A673 (cell line): ENCODE results near the gene TMX1. TPM values are rescaled to one million over a fixed set of nuclear protein-coding genes. Genes with fewer than 3 reads are reported as not detected.

Source experiments
- BruUV-seq: library from RNA; stranded (reverse); fragments of 400-500 nt; replicated peaks from 2 replicates; lab custom pipeline; 2021; lab: Mats Ljungman, UMichigan
- CTCF ChIA-PET: fragments of 300-600 bp; sonication (Branson Sonifier 250); formaldehyde crosslinking; loops from one replicate; lab custom pipeline; 2022; ENCODE audit warnings: antibody characterized with exemption; lab: Charles Lee
- POLR2A ChIA-PET: fragments of 300-600 bp; sonication (Branson Sonifier 250); formaldehyde crosslinking; loops from one replicate; lab custom pipeline; 2022; ENCODE audit warnings: antibody characterized with exemption; ENCODE audit not compliant: low non-redundant PET; lab: Charles Lee
- DNase-seq: peaks from one replicate; pipeline ENCODE4 v3.0.0-alpha.2; 2015; ENCODE audit warnings: low spot score
- H3K27ac ChIP-seq: fragments of 200-600 bp; sonication (generic); 2 replicates; pipeline ENCODE4 v1.5.1; 2016; ENCODE audit warnings: mixed run types, low read depth, mild to moderate bottlenecking, mixed read lengths, antibody characterized with exemption, low read length; ENCODE audit not compliant: poor library complexity, severe bottlenecking
- H3K27me3 ChIP-seq: fragments of 200-600 bp; sonication (generic); replicated peaks from 2 replicates; pipeline ENCODE4 v1.6.1; 2017; ENCODE audit warnings: mixed run types, low read depth, mild to moderate bottlenecking, mixed read lengths, antibody characterized with exemption, low read length; ENCODE audit not compliant: insufficient read depth, poor library complexity
- H3K36me3 ChIP-seq: fragments of 200-600 bp; sonication (generic); 2 replicates; pipeline ENCODE4 v1.6.1; 2016; ENCODE audit warnings: mixed run types, mild to moderate bottlenecking, mixed read lengths, antibody characterized with exemption, low read length; ENCODE audit not compliant: insufficient read depth, poor library complexity, severe bottlenecking
- H3K4me1 ChIP-seq: fragments of 200-600 bp; sonication (generic); 2 replicates; pipeline ENCODE4 v1.6.1; 2017; ENCODE audit warnings: mixed run types, mild to moderate bottlenecking, mixed read lengths, antibody characterized with exemption, low read length; ENCODE audit not compliant: insufficient read depth, poor library complexity, severe bottlenecking
- H3K4me3 ChIP-seq: fragments of 200-600 bp; sonication (generic); 2 replicates; pipeline ENCODE4 v1.5.1; 2016; ENCODE audit warnings: low read depth, mixed run types, mild to moderate bottlenecking, mixed read lengths, low read length; ENCODE audit not compliant: poor library complexity, severe bottlenecking
- H3K9me3 ChIP-seq: fragments of 200-600 bp; sonication (generic); 2 replicates; pipeline ENCODE4 v1.6.1; 2016; ENCODE audit warnings: mixed run types, low read depth, mild to moderate bottlenecking, mixed read lengths, antibody characterized with exemption, low read length; ENCODE audit not compliant: poor library complexity, severe bottlenecking
- EZH2 ChIP-seq: fragments of 200-600 bp; sonication (generic); IDR thresholded peaks from 2 replicates; pipeline ENCODE4 v1.6.1; 2017; ENCODE audit warnings: borderline replicate concordance, low read depth, mild to moderate bottlenecking, mixed read lengths, antibody characterized with exemption, low read length; ENCODE audit not compliant: poor library complexity, severe bottlenecking
- intact Hi-C: fragments of 100-400 bp; cut with micrococcal nuclease; formaldehyde crosslinking; loops from one replicate; pipeline ENCODE4 v1.10.0; 2022; ENCODE audit not compliant: unreplicated experiment
- total RNA-seq: library from RNA; stranded (reverse); gene quantifications from 2 replicates; pipeline ENCODE4 v1.2.3, GENCODE V29; 2021
- TF ChIP-seq, protein P1 (sequence below): fragments of 300-800, 200-600 bp; sonication (generic); conservative IDR thresholded peaks from 2 replicates; pipeline ENCODE4 v1.5.1; 2017; ENCODE audit warnings: low read depth, mild to moderate bottlenecking, antibody characterized with exemption, low read length, moderate library complexity, mixed read lengths

Gene TMX1
- total RNA-seq, 1 experiment from 2014 or later, result 60.1 TPM

DNA sequence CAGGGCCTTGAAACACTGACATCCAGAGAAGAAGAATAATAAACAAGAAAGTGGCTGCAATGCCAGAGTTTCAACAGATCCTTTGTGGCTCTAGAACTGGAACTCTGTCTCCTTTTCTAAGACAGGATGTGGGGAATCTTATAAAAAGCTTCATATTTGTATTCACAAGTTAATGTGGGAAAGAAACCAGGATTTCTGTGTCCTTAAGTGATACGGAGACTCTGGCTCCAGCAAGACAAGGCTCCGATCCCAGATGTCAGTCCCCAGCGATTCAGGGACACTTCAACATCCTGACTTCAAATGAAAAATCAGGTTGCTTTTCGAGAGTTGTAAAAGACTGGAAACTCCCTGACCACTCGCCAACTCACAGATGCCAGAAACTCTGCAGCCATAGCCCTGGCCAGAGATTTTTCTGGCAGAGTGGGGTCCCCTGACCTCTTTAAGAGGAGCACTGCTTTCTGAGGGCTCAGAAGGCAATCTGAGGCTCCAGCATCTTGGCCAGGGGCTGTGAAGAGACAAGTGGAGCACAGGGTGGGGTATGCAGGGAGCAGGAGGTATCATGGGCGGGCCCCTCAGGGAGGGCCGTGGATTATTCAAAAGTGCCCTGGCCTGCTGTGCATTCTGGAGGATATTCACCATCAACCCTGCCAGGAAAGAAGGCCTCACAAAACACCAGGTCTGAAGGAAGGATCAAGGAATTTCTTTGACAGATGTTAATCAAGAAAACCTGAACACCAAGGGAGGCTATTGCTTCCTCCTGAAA, 53.3 kb downstream of the TMX1 start:
- TF ChIP-seq EZH2, result no peak
- TF ChIP-seq, protein P1, sequence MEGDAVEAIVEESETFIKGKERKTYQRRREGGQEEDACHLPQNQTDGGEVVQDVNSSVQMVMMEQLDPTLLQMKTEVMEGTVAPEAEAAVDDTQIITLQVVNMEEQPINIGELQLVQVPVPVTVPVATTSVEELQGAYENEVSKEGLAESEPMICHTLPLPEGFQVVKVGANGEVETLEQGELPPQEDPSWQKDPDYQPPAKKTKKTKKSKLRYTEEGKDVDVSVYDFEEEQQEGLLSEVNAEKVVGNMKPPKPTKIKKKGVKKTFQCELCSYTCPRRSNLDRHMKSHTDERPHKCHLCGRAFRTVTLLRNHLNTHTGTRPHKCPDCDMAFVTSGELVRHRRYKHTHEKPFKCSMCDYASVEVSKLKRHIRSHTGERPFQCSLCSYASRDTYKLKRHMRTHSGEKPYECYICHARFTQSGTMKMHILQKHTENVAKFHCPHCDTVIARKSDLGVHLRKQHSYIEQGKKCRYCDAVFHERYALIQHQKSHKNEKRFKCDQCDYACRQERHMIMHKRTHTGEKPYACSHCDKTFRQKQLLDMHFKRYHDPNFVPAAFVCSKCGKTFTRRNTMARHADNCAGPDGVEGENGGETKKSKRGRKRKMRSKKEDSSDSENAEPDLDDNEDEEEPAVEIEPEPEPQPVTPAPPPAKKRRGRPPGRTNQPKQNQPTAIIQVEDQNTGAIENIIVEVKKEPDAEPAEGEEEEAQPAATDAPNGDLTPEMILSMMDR, result no peak
- Histone ChIP-seq H3K27me3 (no peaks in the 10 kb centered on the region), H3K4me1 (no peaks in the 10 kb centered on the region), H3K4me3 (no peak overlapping the region), H3K9me3 (no peaks in the 10 kb centered on the region), H3K27ac (no peak overlapping the region), H3K36me3 (no peaks in the 10 kb centered on the region)
- CTCF ChIA-PET, result interaction anchor here (0.7 kb wide), 1 partner anchor 433 kb away, joined by 3 read pairs; no protein-coding TSS in a partner anchor
- POLR2A ChIA-PET, result no interaction called here
- DNase-seq, result no peak
- no TSS peak for BruUV-seq
- intact Hi-C loops, result loop anchor here (5.0 kb wide), 1 partner anchor 839 kb away; no protein-coding TSS in a partner anchor

DNA sequence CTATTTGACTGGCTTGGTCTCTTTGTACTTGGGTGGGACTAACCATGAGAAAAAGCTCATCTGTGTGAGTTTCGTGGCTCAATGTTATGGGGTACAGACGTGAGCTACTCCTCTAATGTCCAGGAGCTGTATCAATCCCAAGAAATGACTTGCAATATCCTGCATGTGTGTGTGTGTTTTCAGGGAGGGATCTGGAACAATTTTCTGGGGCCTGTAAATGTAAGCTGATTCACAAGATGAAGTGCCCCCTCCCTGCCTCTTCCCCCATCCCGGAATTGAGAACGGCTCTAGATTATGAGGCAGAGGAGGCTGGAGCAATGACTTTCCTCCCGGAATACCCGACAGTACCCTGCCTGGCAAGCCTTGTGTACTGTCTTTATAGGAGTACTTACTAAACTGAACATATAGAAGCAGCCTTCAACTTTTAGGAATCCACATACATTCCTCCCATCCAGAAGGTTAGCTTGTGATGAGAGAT, 53.9 kb downstream of the TMX1 start:
- intact Hi-C loops, result loop anchor here (5.0 kb wide), 1 partner anchor 838 kb away; no protein-coding TSS in a partner anchor

DNA sequence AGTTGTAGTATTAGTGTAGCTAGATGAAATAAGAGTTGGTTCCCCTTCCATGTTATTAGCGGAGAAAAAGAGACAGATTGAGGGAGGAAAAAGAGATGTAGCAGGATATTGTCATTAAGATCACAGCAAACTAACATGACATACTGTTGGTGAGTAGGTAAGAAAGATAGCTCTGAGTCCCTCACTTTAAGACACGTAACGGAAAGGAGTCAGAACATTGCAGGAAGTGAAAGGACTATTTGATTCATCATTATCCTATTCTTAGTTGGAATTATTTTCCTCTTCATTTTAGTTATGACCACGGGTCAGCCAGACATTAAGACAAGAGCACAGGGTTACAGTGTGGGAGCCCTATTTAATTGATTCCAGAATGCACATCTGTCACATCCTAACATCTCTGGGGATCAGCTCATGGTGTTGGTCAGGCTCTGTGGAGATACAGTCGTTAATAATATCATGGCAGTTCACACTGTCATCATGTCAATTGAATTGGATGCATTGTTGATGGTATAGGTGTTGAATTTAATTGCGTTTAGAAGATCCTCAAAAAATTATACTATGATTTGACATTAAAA, 55.0 kb downstream of the TMX1 start:
- no TSS peak for BruUV-seq
- DNase-seq, result no peak
- Histone ChIP-seq H3K9me3 (no peaks in the 10 kb centered on the region), H3K27ac (no peak overlapping the region), H3K27me3 (no peaks in the 10 kb centered on the region), H3K4me3 (no peak overlapping the region), H3K4me1 (no peaks in the 10 kb centered on the region), H3K36me3 (no peaks in the 10 kb centered on the region)
- intact Hi-C loops, result loop anchor here (5.0 kb wide), 1 partner anchor 837 kb away; no protein-coding TSS in a partner anchor
- ChIA-PET CTCF (no interaction called here), POLR2A (no interaction called here)
- TF ChIP-seq EZH2, result no peak
- TF ChIP-seq, protein P1, result no peak

More for the DNA sequence above, 53.9 kb downstream of the TMX1 start:
- no peak overlapping the region for H3K27ac ChIP-seq
- ChIA-PET CTCF (interaction anchor here (0.7 kb wide), 1 partner anchor 434 kb away, joined by 3 read pairs; no protein-coding TSS in a partner anchor), POLR2A (no interaction called here)
- BruUV-seq, result no TSS peak
- H3K4me3 ChIP-seq, result no peak overlapping the region
- no peaks in the 10 kb centered on the region for H3K4me1 ChIP-seq
- no peaks in the 10 kb centered on the region for H3K36me3 ChIP-seq
- no peak for DNase-seq
- H3K27me3 ChIP-seq, result no peaks in the 10 kb centered on the region
- no peak for TF ChIP-seq EZH2
- TF ChIP-seq, protein P1, result no peak
- no peaks in the 10 kb centered on the region for H3K9me3 ChIP-seq
